Measurements from ENCODE around the gene NUP93.
"Not testable (repeated sequence)": the region's sequence is repeated elsewhere in the genome, so short reads cannot be mapped to it uniquely, and the experiment has no call there.

NUP93 gene

GRCh38 chr16:56785317-56785716 is 55.4 kb downstream of the NUP93 start:
- no peak for DNase-seq
- CTCF ChIA-PET, result interaction anchor here (1.0 to 1.5 kb wide), 2 partner anchors 7 to 209 kb away, joined by 3 read pairs; no protein-coding TSS in a partner anchor
- H3K4me1 Mint-ChIP-seq, result peaks cover 15% of the 10 kb centered on the region
- no peaks in the 10 kb centered on the region for H3K9me3 Mint-ChIP-seq
- H3K27me3 Mint-ChIP-seq, result no peaks in the 10 kb centered on the region
- no peak overlapping the region for H3K27ac Mint-ChIP-seq
- no peak overlapping the region for H3K4me3 Mint-ChIP-seq
- no peaks in the 10 kb centered on the region for H3K36me3 Mint-ChIP-seq

GRCh38 chr16:56787167-56787566 is 57.2 kb downstream of the NUP93 start:
- no peak for DNase-seq
- no peaks in the 10 kb centered on the region for H3K27me3 Mint-ChIP-seq
- no peaks in the 10 kb centered on the region for H3K9me3 Mint-ChIP-seq
- no peaks in the 10 kb centered on the region for H3K4me1 Mint-ChIP-seq
- no peak overlapping the region for H3K27ac Mint-ChIP-seq
- no peak overlapping the region for H3K4me3 Mint-ChIP-seq
- CTCF ChIA-PET, result interaction anchor here (0.9 to 4.3 kb wide), 4 partner anchors 80 to 380 kb away, joined by 3 to 27 read pairs (median 4); no protein-coding TSS in a partner anchor
- H3K36me3 Mint-ChIP-seq, result no peaks in the 10 kb centered on the region

DNA sequence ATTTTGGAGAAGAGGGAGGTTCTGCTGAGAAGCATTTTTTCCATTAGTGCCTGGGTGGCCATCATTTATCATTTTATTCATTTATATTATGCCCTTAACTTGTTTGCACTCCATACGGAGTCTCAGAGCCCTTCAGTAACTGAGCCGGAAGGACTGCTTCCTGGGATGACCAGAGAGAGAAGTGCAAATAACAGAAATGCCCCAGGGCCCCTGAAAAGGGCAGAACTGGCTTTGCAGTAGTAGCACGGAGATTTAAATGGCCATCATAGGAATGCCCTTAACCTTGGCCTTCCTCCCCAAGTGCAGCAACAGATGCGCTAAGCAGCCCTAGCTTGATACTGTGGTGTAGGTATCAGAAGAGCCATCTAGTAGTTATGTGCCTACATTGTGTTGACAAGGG is 58.5 kb downstream of the NUP93 start:
- Mint-ChIP-seq H3K9me3 (no peaks in the 10 kb centered on the region), H3K4me3 (no peak overlapping the region), H3K36me3 (no peaks in the 10 kb centered on the region), H3K27ac (no peak overlapping the region), H3K27me3 (no peaks in the 10 kb centered on the region), H3K4me1 (no peaks in the 10 kb centered on the region)
- no peak for DNase-seq
- CTCF ChIA-PET, result interaction anchor here (0.9 to 4.3 kb wide), 2 partner anchors 8 to 211 kb away, joined by 3 to 27 read pairs; no protein-coding TSS in a partner anchor

GRCh38 chr16:56789360-56789759 is 59.4 kb downstream of the NUP93 start:
- Mint-ChIP-seq H3K27me3 (no peaks in the 10 kb centered on the region), H3K4me1 (no peaks in the 10 kb centered on the region), H3K4me3 (no peak overlapping the region), H3K36me3 (no peaks in the 10 kb centered on the region), H3K9me3 (no peaks in the 10 kb centered on the region), H3K27ac (no peak overlapping the region)
- CTCF ChIA-PET, result interaction anchor here (0.6 to 4.3 kb wide), 12 partner anchors 9 to 274 kb away, joined by 3 to 27 read pairs (median 3); no protein-coding TSS in a partner anchor
- peak; percentile 66 for DNase-seq

DNA sequence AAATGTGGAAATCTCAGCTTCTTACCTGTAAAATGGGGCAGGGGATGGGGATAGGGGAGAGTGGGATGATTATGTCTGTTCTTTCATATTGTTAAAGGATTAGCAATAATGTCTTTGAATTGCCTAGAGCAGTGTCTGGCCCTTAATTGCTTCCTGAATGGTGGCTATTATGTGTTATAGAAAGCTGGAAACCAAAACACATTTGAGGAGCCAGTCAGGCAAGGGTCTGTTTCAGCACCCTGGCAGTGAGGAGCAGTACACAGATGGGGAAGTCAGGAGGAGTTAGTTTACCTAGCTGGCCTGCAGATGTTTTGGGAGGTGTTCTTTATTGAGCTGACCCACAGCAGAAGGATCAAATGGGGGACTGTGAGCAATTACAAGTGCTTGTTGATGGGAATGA is 63.0 kb downstream of the NUP93 start:
- DNase-seq, result no peak
- CTCF ChIA-PET, result interaction anchor here (0.6 to 3.2 kb wide), 19 partner anchors 9 to 217 kb away, joined by 3 to 21 read pairs (median 4); no protein-coding TSS in a partner anchor
- H3K9me3 Mint-ChIP-seq, result no peaks in the 10 kb centered on the region
- H3K4me1 Mint-ChIP-seq, result no peaks in the 10 kb centered on the region
- no peaks in the 10 kb centered on the region for H3K27me3 Mint-ChIP-seq
- no peak overlapping the region for H3K27ac Mint-ChIP-seq
- H3K36me3 Mint-ChIP-seq, result no peaks in the 10 kb centered on the region
- no peak overlapping the region for H3K4me3 Mint-ChIP-seq

DNA sequence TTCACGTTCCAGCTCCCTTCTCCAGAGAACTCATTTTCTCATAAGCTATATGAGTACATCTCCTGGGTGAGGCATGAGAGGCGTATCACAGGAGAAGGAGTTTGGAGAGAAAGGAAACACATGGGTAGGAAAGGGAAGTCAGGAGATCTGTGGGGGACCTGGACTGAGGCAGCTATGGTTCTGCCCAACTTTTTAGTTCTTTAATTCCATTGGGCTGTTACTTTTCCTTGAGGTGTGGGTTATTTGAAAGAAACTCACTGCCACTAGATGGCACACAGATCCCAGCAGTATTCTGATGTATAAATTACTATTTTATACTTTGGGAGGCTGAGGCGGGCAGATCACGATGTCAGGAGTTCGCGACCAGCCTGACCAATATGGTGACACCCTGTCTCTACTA is 63.6 kb downstream of the NUP93 start:
- Mint-ChIP-seq H3K36me3 (peaks cover 3% of the 10 kb centered on the region), H3K4me1 (no peaks in the 10 kb centered on the region)

GRCh38 chr16:56795011-56795410 is 65.1 kb downstream of the NUP93 start:
- H3K36me3 Mint-ChIP-seq, result peaks cover 5% of the 10 kb centered on the region
- no peaks in the 10 kb centered on the region for H3K9me3 Mint-ChIP-seq
- CTCF ChIA-PET, result interaction anchor here (1.0 to 3.2 kb wide), 5 partner anchors 57 to 157 kb away, joined by 3 to 21 read pairs (median 4); partner anchors contain the start of gene MT1X
- no peak overlapping the region for H3K4me3 Mint-ChIP-seq
- no peaks in the 10 kb centered on the region for H3K27me3 Mint-ChIP-seq
- H3K27ac Mint-ChIP-seq, result no peak overlapping the region
- no peak for DNase-seq
- H3K4me1 Mint-ChIP-seq, result no peaks in the 10 kb centered on the region

More for the DNA sequence above, 63.6 kb downstream of the NUP93 start:
- DNase-seq, result peak; percentile 28
- Mint-ChIP-seq H3K9me3 (no peaks in the 10 kb centered on the region), H3K4me3 (no peak overlapping the region), H3K27ac (no peak overlapping the region), H3K27me3 (no peaks in the 10 kb centered on the region)
- CTCF ChIA-PET, result interaction anchor here (0.8 to 3.2 kb wide), 18 partner anchors 10 to 217 kb away, joined by 3 to 21 read pairs (median 4); no protein-coding TSS in a partner anchor

DNA sequence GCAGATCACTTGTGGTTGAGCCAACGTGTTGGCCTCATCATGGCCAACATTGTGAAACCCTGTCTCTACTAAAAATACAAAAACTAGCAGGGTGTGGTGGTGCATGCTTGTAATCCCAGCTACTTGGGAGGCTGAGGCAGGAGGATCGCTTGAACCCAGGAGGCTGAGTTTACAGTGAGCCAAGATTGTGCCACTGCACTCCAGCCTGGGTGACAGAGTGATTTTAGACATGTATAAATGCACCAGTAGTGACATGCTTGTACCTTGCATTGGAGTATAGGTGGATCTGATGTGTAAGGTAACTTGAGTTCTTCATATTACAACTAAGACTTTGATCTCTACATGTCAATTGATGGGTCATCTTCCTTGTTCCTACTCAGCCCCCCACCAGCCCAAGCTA is 67.1 kb downstream of the NUP93 start:
- H3K9me3 Mint-ChIP-seq, H3K4me3 Mint-ChIP-seq, H3K36me3 Mint-ChIP-seq, H3K27me3 Mint-ChIP-seq, H3K27ac Mint-ChIP-seq, H3K4me1 Mint-ChIP-seq, DNase-seq: not testable (repeated sequence)
- CTCF ChIA-PET, result interaction anchor here (1.4 kb wide), 1 partner anchor 69 kb away, joined by 3 read pairs; no protein-coding TSS in a partner anchor

DNA sequence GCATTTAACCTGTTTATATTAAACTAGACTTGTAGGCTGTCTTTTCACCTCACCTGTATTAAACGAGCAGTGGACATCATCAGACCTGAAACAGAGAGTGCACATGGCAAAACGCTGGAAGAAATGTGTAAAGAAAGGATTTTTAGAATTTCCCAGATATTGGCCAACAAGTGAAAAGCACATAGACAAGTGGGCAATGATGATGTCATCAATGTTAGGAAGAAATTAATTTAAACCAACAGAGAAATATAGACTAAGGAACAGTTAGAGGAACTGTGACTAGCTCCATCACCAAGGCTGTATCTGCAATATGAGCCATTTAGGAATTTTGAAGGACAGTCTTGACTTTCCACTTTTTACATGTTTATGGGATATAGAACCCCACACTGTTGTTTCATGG is 67.9 kb downstream of the NUP93 start:
- Mint-ChIP-seq H3K36me3 (peaks cover 5% of the 10 kb centered on the region), H3K4me3 (no peak overlapping the region), H3K4me1 (no peaks in the 10 kb centered on the region), H3K27me3 (no peaks in the 10 kb centered on the region), H3K9me3 (no peaks in the 10 kb centered on the region), H3K27ac (no peak overlapping the region)
- CTCF ChIA-PET, result interaction anchor here (1.0 to 1.7 kb wide), 3 partner anchors 69 to 153 kb away, joined by 3 to 5 read pairs (median 3); no protein-coding TSS in a partner anchor
- DNase-seq, result no peak

DNA sequence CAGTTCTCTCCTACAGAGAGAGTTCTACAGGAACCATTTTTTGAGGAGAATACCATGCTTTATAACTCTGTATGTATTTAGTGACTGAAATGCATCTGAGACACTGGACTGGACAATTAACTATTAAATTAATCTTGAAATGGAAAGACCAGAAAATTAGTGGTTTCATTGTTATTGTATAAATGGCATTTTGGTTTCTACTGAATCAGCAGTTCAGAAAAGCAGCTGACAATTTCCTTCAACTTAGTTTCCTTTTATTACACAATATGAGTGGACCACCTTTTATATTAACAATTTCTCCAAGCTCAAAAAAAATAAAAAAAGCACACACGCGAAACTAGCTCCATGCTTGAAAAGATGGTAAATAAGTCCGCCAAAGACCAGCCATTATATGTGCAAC is 69.0 kb downstream of the NUP93 start:
- Mint-ChIP-seq H3K27me3 (no peaks in the 10 kb centered on the region), H3K4me3 (no peak overlapping the region), H3K4me1 (no peaks in the 10 kb centered on the region), H3K9me3 (no peaks in the 10 kb centered on the region), H3K36me3 (peaks cover 5% of the 10 kb centered on the region), H3K27ac (no peak overlapping the region)
- CTCF ChIA-PET, result interaction anchor here (1.6 to 1.7 kb wide), 2 partner anchors 10 to 97 kb away, joined by 5 to 6 read pairs; no protein-coding TSS in a partner anchor
- DNase-seq, result no peak

- Mint-ChIP-seq H3K4me3 (no peak overlapping the region), H3K36me3 (peaks cover 6% of the 10 kb centered on the region), H3K4me1 (no peaks in the 10 kb centered on the region), H3K9me3 (no peaks in the 10 kb centered on the region), H3K27me3 (no peaks in the 10 kb centered on the region), H3K27ac (no peak overlapping the region)
- CTCF ChIA-PET, result no interaction called here
- no peak for DNase-seq
These were observed 70.4 kb downstream of the NUP93 start for GRCh38 chr16:56800355-56800754.

DNA sequence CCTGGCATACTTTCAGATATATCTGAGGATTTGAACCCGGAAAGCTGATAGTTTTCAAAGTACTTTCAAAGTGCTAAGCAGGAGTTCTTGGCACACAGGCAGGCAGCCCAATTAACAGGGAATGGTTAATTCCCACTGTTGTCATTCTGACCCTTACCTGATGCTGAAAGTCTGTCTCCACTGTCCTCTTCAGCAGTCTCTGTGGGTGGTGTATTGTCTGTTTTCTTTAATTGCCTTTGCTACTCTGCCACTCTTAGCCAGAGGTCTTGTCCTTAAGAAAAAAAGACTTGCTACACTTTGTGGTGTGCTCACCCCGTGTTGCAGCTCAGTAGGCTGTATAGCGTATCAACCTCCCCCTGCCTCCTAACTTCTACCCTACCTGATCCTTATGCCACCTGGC is 71.8 kb downstream of the NUP93 start:
- CTCF ChIA-PET, result interaction anchor here (0.7 to 1.0 kb wide), 2 partner anchors 23 to 66 kb away, joined by 3 to 4 read pairs; no protein-coding TSS in a partner anchor
- Mint-ChIP-seq H3K27me3 (no peaks in the 10 kb centered on the region), H3K4me3 (no peak overlapping the region), H3K9me3 (no peaks in the 10 kb centered on the region), H3K36me3 (peaks cover 16% of the 10 kb centered on the region), H3K27ac (no peak overlapping the region), H3K4me1 (no peaks in the 10 kb centered on the region)
- DNase-seq, result no peak

GRCh38 chr16:56807011-56807675 is 77.2 kb downstream of the NUP93 start:
- H3K4me1 Mint-ChIP-seq, result no peaks in the 10 kb centered on the region
- CTCF ChIA-PET, result interaction anchor here (0.7 kb wide), 1 partner anchor 14 kb away, joined by 4 read pairs; no protein-coding TSS in a partner anchor
- no peak overlapping the region for H3K27ac Mint-ChIP-seq
- DNase-seq, result no peak
- no peaks in the 10 kb centered on the region for H3K9me3 Mint-ChIP-seq
- H3K27me3 Mint-ChIP-seq, result no peaks in the 10 kb centered on the region
- peaks cover 16% of the 10 kb centered on the region for H3K36me3 Mint-ChIP-seq
- no peak overlapping the region for H3K4me3 Mint-ChIP-seq

- H3K27ac Mint-ChIP-seq, DNase-seq, H3K4me3 Mint-ChIP-seq, CTCF ChIA-PET, H3K9me3 Mint-ChIP-seq, H3K4me1 Mint-ChIP-seq, H3K27me3 Mint-ChIP-seq: not testable (repeated sequence)
- peaks cover 16% of the 10 kb centered on the region for H3K36me3 Mint-ChIP-seq
These were observed 77.7 kb downstream of the NUP93 start for GRCh38 chr16:56807676-56808067.

DNA sequence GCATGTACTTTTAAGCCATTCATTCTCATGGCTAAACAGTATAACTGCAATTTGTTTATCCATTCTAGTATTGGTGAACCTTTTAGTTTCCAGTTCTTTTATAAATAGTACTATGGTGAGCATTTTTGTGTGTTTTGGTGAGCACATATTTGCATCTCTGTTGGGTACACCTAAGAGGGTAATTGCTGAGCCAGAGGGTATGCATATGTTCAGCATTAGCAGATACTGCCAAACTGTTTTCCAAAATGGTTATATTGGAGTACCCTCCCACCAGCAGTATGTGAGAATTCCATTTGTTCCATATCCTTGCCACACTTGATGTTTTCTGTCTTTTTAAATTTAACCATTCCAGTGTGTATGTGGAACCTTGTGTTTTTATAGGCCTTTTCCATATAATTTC is 81.0 kb downstream of the NUP93 start:
- Mint-ChIP-seq H3K36me3 (peaks cover 10% of the 10 kb centered on the region), H3K4me3 (no peak overlapping the region), H3K27me3 (no peaks in the 10 kb centered on the region), H3K9me3 (no peaks in the 10 kb centered on the region), H3K4me1 (no peaks in the 10 kb centered on the region), H3K27ac (no peak overlapping the region)
- CTCF ChIA-PET, result no interaction called here
- DNase-seq, result no peak
